HG02798 (cell line): ENCODE data around the gene GPR176.

Source experiments
- ATAC-seq: cut with Tn5 transposase; IDR thresholded peaks from one replicate; pipeline ENCODE4 v1.9.1; 2021; ENCODE audit warnings: mild to moderate bottlenecking; ENCODE audit not compliant: unreplicated experiment, poor library complexity

Gene GPR176

GRCh38 chr15:39752991-39753390 lies 167.1 kb downstream of the GPR176 start:
- no peak for ATAC-seq

DNA sequence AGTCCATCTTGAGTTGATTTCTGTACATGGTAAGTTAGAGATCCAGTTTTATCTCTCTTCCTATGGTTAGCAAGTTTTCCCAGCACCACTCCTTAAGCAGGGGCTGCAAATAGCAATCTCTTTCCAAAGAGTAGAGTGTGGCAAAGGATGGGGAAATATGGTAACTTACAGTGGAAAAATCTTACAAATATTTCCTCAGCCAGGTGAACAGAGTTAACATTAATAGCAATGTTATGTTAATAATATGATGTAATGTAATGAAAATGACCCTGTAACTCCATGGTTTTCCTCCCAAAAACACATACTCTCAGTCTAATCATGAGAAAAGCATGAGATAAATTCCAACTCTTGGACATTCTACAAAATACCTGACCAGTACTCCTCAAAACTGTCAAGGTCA lies 167.8 kb downstream of the GPR176 start:
- ATAC-seq, result no peak
